Neural crest cell (in vitro differentiated cells): ENCODE measurements around the gene DOCK10. TPM values are rescaled to one million over a fixed set of nuclear protein-coding genes. Genes with fewer than 3 reads are reported as not detected.
A peak's percentile ranks its signal among the peaks of the same experiment; 100 is the strongest.

ENCODE experiments used
- DNase-seq: peaks from one replicate; pipeline ENCODE4 v3.0.0; 2021; ENCODE audit warnings: low read depth, mixed read lengths, low spot score
- H3K27ac Mint-ChIP-seq: one replicate; pipeline ENCODE4 v1.8.0; 2021; ENCODE audit warnings: mild to moderate bottlenecking, mixed read lengths; ENCODE audit not compliant: unreplicated experiment
- H3K27me3 Mint-ChIP-seq: 2 replicates; pipeline ENCODE4 v1.8.0; 2021; ENCODE audit warnings: low read depth, mild to moderate bottlenecking, mixed read lengths
- H3K36me3 Mint-ChIP-seq: 2 replicates; pipeline ENCODE4 v1.8.0; 2021; ENCODE audit warnings: low read depth, mild to moderate bottlenecking, mixed read lengths
- H3K4me1 Mint-ChIP-seq: 2 replicates; pipeline ENCODE4 v1.8.0; 2021; ENCODE audit warnings: mixed read lengths
- H3K4me3 Mint-ChIP-seq: one replicate; pipeline ENCODE4 v1.8.0; 2021; ENCODE audit warnings: mild to moderate bottlenecking, mixed read lengths
- H3K9me3 Mint-ChIP-seq: 2 replicates; pipeline ENCODE4 v1.8.0; 2021; ENCODE audit warnings: mixed read lengths
- total RNA-seq: library from RNA; stranded (reverse); gene quantifications from 2 replicates; pipeline ENCODE4 v1.2.1, GENCODE V29; 2021
- TF ChIP-seq, protein P1 (sequence below): fragments of 200-600 bp; sonication (generic); conservative IDR thresholded peaks from 2 replicates; pipeline ENCODE4 v1.5.0; 2021; ENCODE audit warnings: antibody characterized with exemption, mild to moderate bottlenecking

Gene DOCK10
- total RNA-seq, 1 donor from 2014 or later, result 29.7 TPM

DNA sequence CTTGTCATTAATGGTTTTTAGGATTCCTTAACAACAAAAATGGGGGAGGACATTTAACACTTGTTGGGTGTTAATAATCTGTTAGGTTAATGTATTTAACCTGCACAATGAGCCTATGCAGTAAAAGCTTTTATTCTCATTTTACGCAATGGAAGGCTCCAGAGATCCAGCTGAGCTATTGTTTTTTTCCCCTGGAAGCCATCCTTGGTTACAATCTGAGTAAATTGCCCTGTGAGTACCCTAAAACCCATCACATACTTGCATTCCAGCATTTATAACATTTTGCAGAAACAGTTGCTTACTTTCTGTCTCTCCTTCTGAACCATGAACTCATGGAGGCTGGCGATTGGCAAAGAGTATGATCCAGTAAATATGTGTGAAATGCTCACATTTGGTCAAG lies 30.2 kb upstream of the DOCK10 start:
- Mint-ChIP-seq H3K27me3 (no peaks in the 10 kb centered on the region), H3K36me3 (peaks cover 6% of the 10 kb centered on the region), H3K9me3 (peaks cover 10% of the 10 kb centered on the region), H3K4me3 (no peak overlapping the region), H3K27ac (no peak overlapping the region), H3K4me1 (peaks cover 15% of the 10 kb centered on the region)
- no peak for DNase-seq
- TF ChIP-seq, protein P1, sequence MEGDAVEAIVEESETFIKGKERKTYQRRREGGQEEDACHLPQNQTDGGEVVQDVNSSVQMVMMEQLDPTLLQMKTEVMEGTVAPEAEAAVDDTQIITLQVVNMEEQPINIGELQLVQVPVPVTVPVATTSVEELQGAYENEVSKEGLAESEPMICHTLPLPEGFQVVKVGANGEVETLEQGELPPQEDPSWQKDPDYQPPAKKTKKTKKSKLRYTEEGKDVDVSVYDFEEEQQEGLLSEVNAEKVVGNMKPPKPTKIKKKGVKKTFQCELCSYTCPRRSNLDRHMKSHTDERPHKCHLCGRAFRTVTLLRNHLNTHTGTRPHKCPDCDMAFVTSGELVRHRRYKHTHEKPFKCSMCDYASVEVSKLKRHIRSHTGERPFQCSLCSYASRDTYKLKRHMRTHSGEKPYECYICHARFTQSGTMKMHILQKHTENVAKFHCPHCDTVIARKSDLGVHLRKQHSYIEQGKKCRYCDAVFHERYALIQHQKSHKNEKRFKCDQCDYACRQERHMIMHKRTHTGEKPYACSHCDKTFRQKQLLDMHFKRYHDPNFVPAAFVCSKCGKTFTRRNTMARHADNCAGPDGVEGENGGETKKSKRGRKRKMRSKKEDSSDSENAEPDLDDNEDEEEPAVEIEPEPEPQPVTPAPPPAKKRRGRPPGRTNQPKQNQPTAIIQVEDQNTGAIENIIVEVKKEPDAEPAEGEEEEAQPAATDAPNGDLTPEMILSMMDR, result no peak

DNA sequence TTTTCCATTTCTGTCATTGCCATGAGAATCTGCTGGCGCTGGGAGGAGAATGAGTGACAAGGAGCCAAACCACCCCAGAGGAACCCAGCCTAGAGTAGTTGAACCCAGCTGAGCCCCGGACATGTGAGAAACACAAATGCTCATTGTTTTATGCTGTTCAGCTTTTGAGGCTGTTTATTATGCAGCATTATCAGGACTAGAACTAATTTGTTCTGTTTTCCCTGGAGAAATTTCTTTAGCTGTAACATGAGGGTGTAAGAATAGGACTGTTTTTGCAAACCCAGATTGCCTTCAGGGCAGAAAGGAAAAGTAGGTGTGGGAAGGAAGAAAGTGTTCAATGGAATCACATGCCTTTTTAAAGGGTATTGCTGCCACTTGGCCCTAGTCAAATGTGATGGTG lies 28.5 kb upstream of the DOCK10 start:
- H3K9me3 Mint-ChIP-seq, result peaks cover 18% of the 10 kb centered on the region
- H3K36me3 Mint-ChIP-seq, result peaks cover 12% of the 10 kb centered on the region
- peaks cover 15% of the 10 kb centered on the region for H3K4me1 Mint-ChIP-seq
- TF ChIP-seq, protein P1, result no peak
- DNase-seq, result peak; percentile 4
- no peak overlapping the region for H3K27ac Mint-ChIP-seq
- H3K27me3 Mint-ChIP-seq, result no peaks in the 10 kb centered on the region
- no peak overlapping the region for H3K4me3 Mint-ChIP-seq

DNA sequence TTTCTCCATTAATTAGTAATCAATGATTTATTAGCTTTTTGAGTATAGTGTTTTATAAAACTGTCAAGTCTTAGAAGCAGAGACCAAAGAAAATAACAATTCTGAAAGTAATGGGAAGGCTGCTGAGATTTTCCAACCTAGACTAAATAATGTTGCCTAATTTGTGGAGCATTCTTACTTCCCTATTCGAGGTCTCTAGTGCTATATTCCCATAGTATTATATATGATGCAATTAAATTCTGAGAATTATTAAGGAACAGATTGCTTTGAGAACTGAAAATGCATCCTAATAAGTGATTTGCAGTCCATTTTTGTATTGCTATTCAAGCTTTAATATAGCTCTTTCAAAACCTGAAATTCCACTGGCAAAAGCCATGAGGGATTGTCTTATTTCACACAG lies 27.7 kb upstream of the DOCK10 start:
- peaks cover 18% of the 10 kb centered on the region for H3K9me3 Mint-ChIP-seq
- no peaks in the 10 kb centered on the region for H3K27me3 Mint-ChIP-seq
- no peak overlapping the region for H3K27ac Mint-ChIP-seq
- TF ChIP-seq, protein P1, result no peak
- DNase-seq, result no peak
- H3K4me3 Mint-ChIP-seq, result no peak overlapping the region
- peaks cover 12% of the 10 kb centered on the region for H3K36me3 Mint-ChIP-seq
- H3K4me1 Mint-ChIP-seq, result peaks cover 15% of the 10 kb centered on the region

DNA sequence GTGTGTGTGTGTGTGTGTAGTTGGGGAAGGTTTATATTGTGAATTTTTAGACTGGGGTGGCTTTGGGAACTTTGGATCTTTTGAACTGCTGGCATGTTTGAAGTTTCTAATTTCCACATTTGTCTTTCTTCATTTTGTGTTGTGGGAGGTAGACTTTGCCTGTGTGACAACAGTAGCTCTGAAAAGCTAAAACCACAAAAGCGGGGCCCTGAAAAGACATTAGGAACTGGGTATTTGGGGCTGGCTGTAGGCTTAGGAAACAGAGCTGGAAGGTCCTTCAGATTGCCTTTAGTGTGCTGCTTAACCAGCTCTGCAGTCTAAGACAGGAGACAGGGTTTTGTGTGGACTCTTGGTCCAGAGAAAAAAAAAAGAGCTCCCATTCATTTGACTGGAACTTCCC lies 27.2 kb upstream of the DOCK10 start:
- Mint-ChIP-seq H3K9me3 (peaks cover 18% of the 10 kb centered on the region), H3K36me3 (peaks cover 12% of the 10 kb centered on the region), H3K4me1 (peaks cover 15% of the 10 kb centered on the region), H3K4me3 (no peak overlapping the region), H3K27ac (no peak overlapping the region), H3K27me3 (no peaks in the 10 kb centered on the region)
- TF ChIP-seq, protein P1, result no peak
- DNase-seq, result no peak

DNA sequence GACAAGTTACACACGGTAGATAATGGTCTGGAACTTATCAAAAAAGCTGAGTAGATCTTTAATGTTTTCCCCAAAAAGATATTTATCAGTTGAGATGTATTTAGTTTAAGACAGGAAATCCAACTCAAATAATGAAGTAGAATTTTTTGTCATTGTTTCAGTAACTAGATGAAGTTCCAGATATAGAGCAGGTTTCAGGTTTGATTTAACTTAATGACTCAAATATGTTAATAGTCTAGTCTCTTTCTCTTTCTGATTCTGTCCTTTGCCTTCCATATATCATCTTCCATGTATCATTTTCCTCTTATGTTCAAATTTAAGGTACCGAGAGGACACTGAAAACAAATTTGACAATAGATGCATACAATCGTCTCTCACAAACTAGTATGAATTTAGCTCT lies 23.6 kb upstream of the DOCK10 start:
- H3K36me3 Mint-ChIP-seq, result peaks cover 12% of the 10 kb centered on the region

More for the DNA sequence above, 23.6 kb upstream of the DOCK10 start:
- Mint-ChIP-seq H3K27ac (no peak overlapping the region), H3K4me3 (no peak overlapping the region), H3K9me3 (peaks cover 18% of the 10 kb centered on the region), H3K4me1 (peaks cover 18% of the 10 kb centered on the region), H3K27me3 (no peaks in the 10 kb centered on the region)
- TF ChIP-seq, protein P1, result no peak
- no peak for DNase-seq
